ENCODE data around the gene ST7L.

ST7L gene

DNA sequence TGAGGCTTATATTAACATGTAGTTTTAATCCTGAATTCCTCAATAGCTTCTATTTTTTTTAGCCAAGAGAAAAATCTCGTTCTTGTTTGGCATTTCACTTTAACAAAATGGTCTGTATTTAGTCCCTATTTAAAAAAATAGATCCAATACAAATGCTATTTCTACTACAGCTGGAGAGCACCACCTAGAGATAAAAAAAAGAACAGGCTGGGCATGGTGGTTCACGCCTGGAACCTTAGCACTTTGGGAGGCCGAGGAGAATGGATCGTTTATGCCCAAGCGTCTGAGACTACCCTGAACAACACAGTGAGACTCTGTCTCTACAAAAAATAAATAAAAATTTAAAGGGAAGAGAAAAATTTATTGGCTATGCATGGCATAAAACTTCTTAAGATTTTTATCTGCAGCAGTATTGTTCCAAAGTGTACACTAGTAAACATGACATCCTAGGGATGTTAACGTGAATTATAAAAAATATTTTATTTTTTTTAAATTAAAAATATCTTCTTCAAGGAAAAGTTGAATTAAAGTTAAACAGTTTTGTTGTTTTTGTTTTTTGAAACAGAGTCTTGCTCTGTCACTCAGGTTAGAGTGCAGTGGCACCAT lies 4.4 kb downstream of the ST7L start:
- ATAC-seq = no peak

DNA sequence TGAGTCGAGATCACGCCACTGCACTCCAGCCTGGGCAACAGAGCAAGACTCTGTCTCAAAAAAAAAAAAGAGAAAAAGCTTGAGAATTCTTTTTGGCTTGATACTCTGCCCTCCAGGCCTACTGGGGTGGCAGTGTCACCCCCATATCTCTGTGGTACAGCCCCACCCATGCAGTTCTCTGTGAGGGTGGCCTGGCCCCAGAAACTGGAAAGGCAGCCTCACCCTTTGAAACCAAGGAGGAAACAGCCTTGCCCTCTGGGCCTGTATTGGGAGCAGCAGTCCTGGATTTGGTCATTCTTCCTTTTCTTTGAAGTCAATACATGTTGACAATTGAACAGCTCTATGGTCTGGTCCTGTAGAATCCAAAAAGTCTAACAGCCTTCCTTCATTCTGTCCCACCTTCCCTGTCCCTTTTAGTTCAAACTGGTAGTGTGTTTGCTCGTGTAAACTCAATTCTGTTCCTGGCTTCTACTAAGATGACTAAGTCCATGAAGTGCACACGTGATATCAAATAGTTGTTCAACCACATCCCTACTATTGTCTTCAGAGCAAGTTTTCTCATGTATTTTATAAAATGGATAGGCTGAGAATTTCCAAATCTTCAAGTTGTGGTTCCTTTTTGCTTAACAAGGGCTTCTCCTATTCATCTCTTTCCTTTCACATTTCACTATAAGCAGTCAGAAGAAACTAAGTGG lies 13.2 kb downstream of the ST7L start:
- ATAC-seq = peak in 1 of 2 donors; percentile 17

DNA sequence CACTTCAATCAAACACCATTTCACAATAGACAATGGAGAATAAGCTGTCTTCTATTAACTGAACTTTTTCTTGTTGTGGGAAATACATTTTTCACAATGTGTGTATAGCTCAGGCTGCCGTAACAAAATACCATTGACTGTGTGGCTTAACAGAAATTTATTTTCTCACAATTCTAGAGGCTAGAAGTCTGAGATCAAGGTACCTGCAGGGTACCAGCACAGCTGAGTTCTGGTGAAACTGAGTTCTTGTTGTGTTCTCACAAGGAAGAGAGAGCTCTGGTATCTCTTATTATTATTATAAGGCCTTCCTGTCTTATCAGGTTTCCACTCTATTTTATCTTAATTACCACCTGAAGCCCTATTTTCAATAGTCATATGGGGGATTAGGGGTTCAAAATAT lies 15.4 kb downstream of the ST7L start:
- ATAC-seq = no peak

DNA sequence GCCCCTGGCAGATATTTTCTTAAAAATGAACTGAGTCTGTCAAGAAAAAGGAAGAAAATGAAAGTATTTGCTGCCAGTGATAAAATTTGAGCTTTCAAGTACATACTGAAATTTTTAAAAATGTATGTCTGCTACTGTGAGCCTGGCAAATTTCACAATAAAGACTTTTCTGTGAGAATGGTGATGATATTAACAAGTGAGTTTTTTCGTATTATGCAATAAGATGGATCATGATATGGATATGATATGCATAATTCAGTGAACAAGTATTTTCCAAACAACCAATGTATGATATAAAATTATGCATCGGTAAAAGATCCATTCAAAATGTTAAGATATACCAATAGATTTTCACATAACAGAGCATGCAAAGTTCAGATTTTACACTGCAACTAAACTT lies 15.9 kb downstream of the ST7L start:
- no peak for ATAC-seq

DNA sequence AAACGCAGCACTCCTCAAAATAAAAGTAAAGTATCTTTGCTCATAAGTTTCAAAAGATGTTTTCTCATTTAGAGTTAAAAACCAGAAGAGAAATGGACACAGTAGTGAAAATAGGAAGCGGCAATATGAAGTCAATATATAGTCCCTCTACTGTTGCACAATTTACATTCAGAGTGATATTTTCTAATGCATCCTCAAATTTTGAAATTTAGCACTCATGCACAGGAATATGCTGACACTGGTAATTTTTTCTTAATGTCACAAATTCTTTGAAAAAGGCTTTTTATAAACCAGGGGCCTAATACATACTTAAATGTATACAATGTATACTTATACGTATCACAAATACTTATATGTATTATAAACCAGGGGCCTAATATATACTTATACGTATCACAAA lies 19.5 kb downstream of the ST7L start:
- ATAC-seq = no peak

DNA sequence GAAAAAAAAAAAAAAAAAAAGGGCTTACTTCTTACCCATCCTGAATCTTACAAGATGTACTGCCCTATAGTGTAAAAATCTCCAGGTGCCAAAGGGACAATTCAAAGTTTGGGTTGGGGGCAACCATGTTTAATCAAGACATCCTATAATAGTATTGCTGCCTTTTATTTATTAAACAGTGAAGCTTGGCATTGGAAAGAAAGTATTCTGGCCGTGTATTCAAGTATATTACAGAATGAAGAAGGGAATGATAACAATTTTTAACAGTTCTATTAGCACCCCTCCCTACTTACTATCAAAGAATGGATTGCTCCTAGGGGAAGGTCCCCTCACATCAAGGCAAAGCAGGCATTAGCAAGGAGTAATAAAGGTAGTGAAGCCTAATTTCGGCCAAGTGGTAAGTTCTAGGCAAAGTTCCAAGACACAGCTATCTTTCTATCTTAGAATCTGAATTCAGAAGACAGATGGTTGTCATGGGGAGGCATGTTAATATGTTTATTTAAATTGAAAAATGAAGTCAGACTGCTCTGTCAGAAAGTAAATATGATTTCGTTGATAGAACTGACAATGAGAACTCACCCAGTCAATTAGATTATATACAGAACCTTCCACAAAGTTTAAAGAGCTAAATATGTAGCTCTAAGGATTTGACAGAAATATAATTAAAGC lies 24.6 kb downstream of the ST7L start:
- no peak for ATAC-seq

DNA sequence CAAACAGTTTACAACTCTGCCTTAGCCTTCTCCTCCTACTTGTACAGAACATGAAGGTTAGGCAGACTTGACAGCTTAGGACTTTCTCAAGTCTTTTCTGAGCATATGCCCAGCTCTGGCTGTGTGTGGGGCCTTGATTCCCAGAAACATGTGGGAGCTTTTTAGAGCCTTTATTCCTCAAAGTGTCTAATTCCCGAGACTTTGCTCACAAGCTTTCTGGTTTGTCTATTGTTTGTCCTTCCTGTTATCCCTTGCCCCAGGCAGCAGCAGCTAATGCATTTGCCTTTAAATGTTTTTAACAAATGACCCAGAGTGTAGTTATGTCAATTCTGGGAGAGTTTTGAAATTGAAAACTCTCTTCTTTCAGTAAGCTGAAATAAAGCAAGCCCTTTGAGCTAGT lies 29.2 kb downstream of the ST7L start:
- ATAC-seq = no peak

DNA sequence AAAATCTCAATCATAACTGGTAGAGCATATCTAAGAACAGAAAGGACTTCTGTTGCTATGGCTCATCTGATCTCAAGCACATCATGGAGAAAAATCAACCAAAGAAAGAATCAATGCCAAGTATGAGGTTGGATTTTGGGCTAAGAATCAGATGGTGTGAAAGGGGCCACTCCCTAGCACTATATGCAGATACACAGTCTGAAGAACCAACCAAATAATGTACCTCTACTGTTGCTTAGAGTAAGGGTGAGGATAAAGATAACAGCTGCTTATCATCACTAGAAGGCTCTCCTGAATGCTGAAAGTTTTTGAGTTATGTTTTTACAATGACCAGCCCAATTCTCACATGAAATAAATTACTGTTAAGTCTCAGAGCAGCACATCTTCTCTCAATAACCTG lies 35.6 kb downstream of the ST7L start:
- ATAC-seq = no peak

DNA sequence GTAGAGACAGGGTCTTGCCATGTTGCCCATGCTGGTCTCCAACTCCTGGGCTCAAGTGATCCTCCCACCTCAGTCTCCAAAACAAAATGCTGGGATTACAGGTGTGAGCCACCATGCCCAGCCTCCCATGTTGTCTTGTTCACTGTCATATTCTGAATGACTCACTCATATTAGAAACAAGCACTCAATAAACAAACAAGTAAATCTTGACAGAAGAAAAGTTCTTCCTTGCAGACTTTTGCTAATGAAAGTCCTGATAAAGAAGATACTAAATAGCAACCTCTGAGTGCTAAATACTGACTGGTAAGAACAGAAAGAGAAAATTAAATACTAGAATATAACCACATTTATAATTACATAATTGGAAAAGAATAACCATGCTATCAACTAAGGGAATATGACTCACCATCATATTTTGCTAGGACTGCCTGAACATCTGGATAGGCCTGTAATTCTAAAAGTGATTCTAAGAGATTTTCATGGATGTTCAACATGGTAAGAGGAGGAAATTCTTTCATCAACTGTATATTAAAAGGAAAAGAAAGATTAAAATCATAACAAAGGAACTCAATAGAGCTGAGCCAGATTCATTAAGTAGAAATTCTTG lies 37.3 kb downstream of the ST7L start:
- no peak for ATAC-seq

DNA sequence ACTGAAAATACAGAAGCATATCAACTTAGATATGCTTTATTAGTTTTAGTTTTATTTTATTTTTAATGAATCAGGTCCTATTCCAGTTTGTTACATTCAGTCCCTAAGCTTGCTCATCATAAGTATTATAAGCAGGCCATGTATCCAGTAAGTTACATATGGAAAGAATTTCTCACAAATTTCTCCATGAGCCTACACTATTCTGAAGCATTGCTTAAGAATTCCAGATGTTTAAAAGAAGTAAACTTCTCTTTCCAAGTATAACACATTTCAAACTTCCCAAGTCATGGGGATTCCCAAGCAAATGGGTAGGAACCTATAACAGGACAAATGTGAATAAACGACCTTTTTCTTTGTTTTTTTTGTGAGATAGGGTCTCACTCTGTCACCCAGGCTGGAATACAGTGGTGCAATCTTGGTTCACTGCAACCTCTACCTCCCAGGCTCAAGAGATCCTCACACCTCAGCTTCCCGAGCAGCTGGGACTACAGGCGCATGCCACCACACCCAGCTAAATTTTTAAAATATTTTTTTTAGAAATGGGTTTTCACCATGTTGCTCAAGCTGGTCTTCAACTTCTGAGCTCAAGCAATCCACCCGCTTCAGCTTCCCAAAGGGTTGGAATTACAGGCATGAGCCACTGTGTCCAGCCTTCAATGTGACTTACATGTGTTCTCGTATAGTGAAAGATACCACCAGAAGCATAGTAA lies 39.0 kb downstream of the ST7L start:
- no peak for ATAC-seq

DNA sequence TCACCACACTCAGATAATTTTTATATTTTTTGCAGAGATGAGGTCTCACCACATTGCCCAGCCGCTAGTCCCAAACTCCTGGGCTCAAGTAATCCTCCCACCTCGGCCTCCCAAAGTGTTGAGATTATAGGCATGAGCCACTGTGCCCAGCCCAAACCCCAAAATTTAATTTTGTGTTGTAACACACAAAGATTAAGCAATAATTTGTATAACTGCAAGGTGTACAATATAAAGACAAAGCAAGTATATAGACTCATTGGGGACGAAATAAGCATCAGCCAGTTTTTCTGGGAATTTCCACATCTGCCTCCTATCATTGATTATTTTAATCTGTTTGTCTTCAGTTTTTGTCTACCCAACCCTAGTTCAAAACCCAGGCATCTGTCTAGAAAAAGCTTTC lies 42.7 kb downstream of the ST7L start:
- no peak for ATAC-seq

DNA sequence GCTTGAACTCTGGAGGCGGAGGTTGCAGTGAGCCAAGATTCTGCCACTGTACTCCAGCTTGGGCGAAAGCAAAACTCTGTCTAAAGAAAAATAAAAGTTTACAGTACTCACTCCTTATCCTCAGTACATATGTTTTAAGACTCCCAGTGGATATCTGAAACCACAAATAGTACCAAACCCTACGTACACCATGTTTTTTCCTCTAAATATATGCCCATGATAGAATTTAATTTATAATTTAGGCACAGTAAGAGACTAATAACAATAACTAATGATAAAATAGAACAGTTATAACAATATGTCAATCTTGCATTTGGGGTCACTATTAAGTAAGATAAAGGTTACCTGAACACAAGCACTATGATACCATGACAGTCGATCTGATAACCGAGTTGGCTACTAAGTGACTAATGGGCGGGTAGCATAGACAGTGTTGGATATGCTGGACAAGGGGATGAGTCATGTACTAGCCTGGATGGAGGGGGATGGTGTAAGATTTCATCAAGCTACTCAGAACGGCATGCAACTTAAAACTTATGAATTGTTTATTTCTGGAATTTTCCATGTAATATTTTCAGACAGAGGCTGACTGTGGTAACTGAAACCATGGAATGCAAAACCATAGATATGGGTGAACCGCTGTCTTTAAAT lies 43.7 kb downstream of the ST7L start:
- ATAC-seq = no peak

DNA sequence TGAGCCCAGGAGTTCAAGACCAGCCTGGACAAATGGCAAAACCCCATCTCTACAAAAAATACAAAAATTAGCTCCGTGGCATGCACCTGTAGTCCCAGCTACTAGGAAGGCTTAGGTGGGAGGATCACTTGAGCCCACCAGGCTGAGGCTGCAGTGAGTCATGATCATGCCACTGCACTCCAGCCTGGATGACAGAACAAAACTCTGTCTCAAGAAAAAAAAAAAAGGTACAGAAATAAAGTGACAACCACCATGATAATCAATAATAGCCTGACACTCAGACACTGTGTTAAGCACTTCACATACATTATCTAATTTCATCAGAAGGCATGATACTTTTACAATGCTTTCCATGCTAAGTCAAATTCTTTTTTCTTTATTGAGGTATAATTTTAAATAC lies 53.1 kb downstream of the ST7L start:
- ATAC-seq = no peak

DNA sequence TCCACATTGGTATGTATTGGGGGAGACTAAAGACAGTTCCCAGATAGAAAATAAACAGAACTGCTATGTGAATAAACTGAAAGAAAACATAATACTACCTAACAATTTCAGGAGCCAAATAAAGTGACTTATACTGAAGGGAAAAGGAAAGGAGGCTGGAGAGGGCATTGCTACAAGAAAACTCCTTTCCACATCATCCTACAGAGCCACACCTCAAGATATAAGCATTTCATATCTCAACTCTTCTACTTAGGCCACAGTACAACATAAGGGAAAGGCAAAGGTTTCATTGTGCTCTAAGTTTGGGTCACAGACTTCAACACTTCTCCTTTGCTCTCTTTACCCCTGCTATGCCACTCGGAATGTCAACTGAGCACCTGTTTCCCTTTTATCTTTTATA lies 54.9 kb downstream of the ST7L start:
- ATAC-seq = no peak

DNA sequence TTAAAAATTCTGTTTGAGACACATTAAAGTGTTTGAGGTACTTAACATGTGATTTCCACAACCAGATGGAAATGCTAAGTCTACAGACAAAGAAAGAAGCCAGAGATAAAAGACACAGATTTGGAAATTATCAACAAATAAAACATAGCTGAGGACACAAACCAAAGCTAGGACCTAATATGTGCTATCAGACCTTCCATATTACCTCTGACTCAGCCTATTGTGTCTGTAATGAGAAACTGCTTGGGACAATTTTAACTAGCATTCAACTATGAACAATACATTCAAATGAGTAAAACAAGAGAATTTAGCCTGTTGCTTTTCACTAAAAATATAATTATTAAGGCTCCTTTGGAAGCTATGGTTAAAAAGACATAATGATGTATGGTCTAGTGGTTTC lies 55.6 kb downstream of the ST7L start:
- ATAC-seq = no peak

DNA sequence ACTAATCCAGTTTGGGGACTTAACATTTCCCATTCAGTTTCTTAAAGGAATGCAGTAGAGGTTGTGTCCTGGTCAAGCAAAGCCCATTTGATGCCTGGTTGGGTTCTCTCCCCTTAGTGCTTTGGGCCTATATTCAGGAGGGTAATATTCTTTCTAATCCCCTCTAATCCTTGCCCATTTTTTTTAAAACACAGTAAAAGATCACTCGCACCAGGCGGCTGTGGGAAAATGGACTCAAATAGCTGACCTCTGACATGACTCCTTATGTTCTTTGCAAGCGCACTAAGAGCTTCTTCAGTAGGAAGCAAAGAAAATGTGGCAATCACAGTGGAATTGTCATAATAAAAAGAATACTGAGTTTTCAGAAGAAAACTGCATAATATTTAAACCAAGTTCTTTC lies 60.3 kb downstream of the ST7L start:
- ATAC-seq = no peak

DNA sequence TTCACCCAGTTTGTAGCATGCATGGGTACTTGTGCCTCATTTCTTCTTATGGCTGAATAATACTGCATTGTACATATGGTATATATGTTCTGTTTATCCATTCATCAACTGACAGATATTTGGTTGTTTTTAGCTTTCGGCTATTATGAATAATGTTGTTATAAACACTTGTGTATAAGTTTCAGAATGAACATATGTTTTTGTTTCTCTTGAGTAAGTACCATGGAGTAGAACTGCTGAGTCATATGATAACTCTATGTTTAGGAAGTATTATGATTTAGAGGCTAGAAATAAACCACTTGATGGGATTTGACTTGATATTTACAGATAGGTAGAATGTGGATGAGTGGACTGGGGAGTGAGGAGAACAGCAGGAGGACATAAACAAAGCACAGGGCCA lies 61.6 kb downstream of the ST7L start:
- ATAC-seq = peak; percentile 21 to 63

DNA sequence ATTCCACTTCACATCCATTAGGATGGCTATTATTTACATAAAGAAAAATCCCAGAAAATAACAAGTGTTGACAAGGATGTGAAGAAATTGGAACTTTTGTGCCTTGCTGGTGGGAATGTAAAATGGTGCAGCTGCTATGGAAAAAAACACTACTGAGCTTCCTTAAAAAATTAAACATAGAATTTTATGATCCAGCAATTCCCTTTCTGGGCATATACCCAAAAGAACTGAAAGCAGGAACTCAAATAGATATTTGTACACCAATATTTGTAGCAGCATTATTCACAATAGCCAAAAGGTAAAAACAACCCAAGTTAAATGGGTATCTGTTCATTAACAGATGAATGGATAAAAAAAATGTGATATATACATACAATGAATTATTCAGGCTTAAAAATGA lies 64.5 kb downstream of the ST7L start:
- ATAC-seq = no peak

DNA sequence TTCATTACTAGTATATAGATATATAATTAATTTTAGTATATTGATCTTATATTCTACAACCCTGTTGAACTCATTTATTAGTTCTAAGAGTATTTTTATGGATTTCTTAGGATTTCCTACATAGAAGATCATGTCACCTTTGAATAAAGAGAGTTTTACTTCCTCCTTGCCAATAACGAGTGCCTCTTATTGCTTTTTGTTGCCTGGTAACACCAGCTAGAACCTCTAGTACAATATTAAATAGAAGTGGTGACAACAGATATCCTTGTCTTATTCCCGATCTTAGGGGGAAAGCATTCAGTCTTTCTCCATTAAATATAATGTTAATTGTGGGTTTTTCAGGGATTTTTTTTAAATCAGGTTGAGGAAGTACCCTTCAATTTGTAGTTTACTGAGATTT lies 69.4 kb downstream of the ST7L start:
- ATAC-seq = no peak

DNA sequence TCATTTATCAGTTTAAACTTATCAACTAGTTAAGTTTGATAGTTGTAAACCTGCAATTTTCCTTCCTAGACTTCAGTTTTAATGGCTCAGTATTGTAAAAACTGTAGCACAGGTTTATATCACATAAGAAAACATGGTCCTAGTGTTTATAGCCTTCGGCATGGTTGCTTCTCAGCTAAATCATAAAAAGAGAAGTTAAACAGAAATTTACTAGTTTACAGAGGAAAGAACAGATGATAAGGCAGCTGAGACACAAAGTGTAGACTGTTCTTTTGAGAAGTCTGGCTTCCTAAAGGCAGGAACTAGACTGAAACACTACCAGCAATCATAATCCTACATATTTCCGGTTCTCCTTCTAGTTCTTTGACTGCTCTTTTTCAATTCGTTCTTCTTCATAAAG lies 70.4 kb downstream of the ST7L start:
- no peak for ATAC-seq

DNA sequence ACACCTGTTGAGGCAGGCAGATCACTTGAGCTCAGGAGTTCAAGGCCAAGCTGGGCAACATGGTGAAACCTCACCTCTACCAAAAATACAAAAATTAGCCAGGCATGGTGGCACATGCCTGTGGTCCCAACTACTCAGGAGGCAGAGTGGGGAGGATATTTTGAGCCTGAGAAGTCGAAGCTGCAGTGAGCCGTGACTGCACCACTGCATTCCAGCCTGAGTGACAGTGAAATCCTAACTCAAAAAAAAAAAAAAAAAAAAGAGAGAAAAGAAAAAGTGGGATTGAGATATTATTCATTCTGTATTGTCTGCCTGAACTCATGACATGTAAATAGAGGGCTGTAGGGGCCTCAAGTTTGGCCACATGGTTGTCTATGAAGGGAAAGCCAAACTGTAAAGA lies 72.9 kb downstream of the ST7L start:
- ATAC-seq = no peak

DNA sequence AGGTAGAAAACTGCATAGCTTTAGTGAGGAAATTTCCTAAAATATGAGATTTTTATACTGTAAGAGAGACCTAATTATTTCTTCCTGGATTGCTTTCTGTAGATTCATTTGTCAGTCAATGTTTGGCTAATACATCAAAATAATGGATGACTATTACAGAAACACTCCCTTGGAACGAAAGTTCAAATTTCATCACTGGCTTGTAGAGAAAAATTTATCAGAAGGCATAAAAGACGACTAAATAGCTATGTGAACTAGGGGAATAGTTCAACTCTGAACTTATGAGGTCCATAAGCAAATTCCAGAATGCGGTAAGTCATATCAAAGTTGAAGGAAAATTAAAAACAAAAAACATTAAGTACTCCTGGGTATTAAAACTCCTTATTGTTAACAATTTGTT lies 74.2 kb downstream of the ST7L start:
- ATAC-seq = no peak
